Transverse colon (tissue), 4 donors: ENCODE data around the gene CEP120. TPM values are rescaled to one million over a fixed set of nuclear protein-coding genes. Genes with fewer than 3 reads are reported as not detected.
A peak's percentile ranks its signal among the peaks of the same experiment; 100 is the strongest.

Experiments
- DNase-seq: peaks from one replicate; pipeline ENCODE4 v3.0.0-alpha.2; 2019
- H3K27ac ChIP-seq, 4 donors: fragments of 200-600 bp; sonication (generic); 2 replicates each; pipeline ENCODE4 v1.5.1; 2016 to 2018; ENCODE audit warnings: inconsistent platforms in 4 of 4
- H3K27me3 ChIP-seq: fragments of 200-600 bp; sonication (generic); 2 replicates; pipeline ENCODE4 v1.5.1; 2017; ENCODE audit warnings: inconsistent platforms
- H3K36me3 ChIP-seq, 4 donors: fragments of 200-600 bp; sonication (generic); 2 replicates each; pipeline ENCODE4 v1.5.1; 2017 to 2019; ENCODE audit warnings: inconsistent platforms in 4 of 4
- H3K4me1 ChIP-seq, 4 donors: fragments of 200-600 bp; sonication (generic); 2 replicates each; pipeline ENCODE4 v1.5.1; 2017 to 2020; ENCODE audit warnings: inconsistent platforms in 4 of 4
- H3K4me3 ChIP-seq, 4 donors: fragments of 200-600 bp; sonication (generic); 1 replicate in 1 of 4; 2 replicates in 3 of 4; pipeline versions ENCODE4 v1.5.1 to v1.6.1; 2017 to 2019; ENCODE audit warnings: inconsistent platforms in 4 of 4
- H3K9me3 ChIP-seq, 2 donors: fragments of 200-600 bp; sonication (generic); 2 replicates each; pipeline ENCODE4 v1.5.1; 2017 to 2019; ENCODE audit warnings: inconsistent platforms in 2 of 2
- CTCF ChIP-seq, 5 experiments: fragments of 200-600 bp in 3 of 5; fragments of 450-650 bp in 2 of 5; sonication (generic) in 3 of 5; IDR thresholded peaks; 1 replicate in 2 of 5; 2 replicates in 3 of 5; pipeline ENCODE4 v1.5.1; 2016 to 2017; ENCODE audit warnings: antibody characterized with exemption in 5 of 5, inconsistent platforms in 3 of 5, mild to moderate bottlenecking in 2 of 5, moderate library complexity in 1 of 5
- EP300 ChIP-seq: sonication (generic); formaldehyde crosslinking; IDR thresholded peaks from one replicate; pipeline ENCODE4 v1.6.1; 2017; ENCODE audit warnings: antibody characterized with exemption, low read depth
- POLR2A ChIP-seq: fragments of 450-650 bp; IDR thresholded peaks from one replicate; pipeline ENCODE4 v1.6.1; 2016; ENCODE audit warnings: antibody characterized with exemption, mild to moderate bottlenecking, moderate library complexity
- POLR2AphosphoS5 ChIP-seq, 3 donors: sonication (generic); formaldehyde crosslinking; IDR thresholded peaks; one replicate each; pipeline ENCODE4 v1.6.1; 2016; ENCODE audit warnings: antibody characterized with exemption in 3 of 3
- WGBS, 2 donors: methylation state at CpG; one replicate each; pipeline ENCODE4 v1.1.5; 2018; ENCODE audit warnings: low coverage in 1 of 2; 5-methylcytosine and 5-hydroxymethylcytosine counted together
- in situ Hi-C, 4 donors: fragments of 200-750 bp; cut with MboI; loops; one replicate each; pipeline versions ENCODE4 v1.15.0 to v1.15.1; 2017; ENCODE audit warnings: low sequenced_read_pairs in 3 of 4, low pct_ligation_motif_present in 1 of 4, low pct_unique_long_range_greater_than_20kb in 1 of 4
- intact Hi-C: fragments of 100-400 bp; cut with DNase I; formaldehyde crosslinking; loops from one replicate; pipeline ENCODE4 v1.15.1; 2023; ENCODE audit warnings: low total_unique reads
- total RNA-seq, 4 donors: library from RNA; depleted of rRNA; stranded (reverse); fragments of >200 nt; gene quantifications; one replicate each; pipeline ENCODE4 v1.1.0, GENCODE V29; 2016

Gene CEP120
- total RNA-seq, 4 donors from 2014 or later: 7.6 to 24.3 (median 18.2) TPM

- Histone ChIP-seq H3K4me3 (no peak overlapping the region), H3K36me3 (peaks cover 0 to 5% (median 0%) of the 10 kb centered on the region in 4 donors), H3K27ac (peak overlapping the region; percentile 38 to 60 (median 43)), H3K9me3 (no peaks in the 10 kb centered on the region), H3K27me3 (no peaks in the 10 kb centered on the region), H3K4me1 (peaks cover 10 to 32% (median 23%) of the 10 kb centered on the region in 4 donors)
- TF ChIP-seq POLR2A: no peak
- TF ChIP-seq CTCF (IDR thresholded peaks at IDR 0.05): no peak
- TF ChIP-seq POLR2AphosphoS5 (IDR thresholded peaks at IDR 0.05): no peak
- TF ChIP-seq EP300: no peak
- DNase-seq: no peak
- WGBS, 2 donors: 15 to 34% methylated on average over 1 of the region's 1 CpG
- intact Hi-C loops: no loop called here
- in situ Hi-C loops: loop anchor here in 2 of 4 donors (25.0 kb wide), 1 partner anchor 846 kb away; no protein-coding TSS in a partner anchor
Measured at GRCh38 chr5:123358304-123358703, 64.9 kb downstream of the CEP120 start.

- no peak for DNase-seq
- peaks cover 0 to 4% (median 0%) of the 10 kb centered on the region in 4 donors for H3K36me3 ChIP-seq
- H3K27ac ChIP-seq: no peak overlapping the region
- no peak overlapping the region for H3K4me3 ChIP-seq
- no peaks in the 10 kb centered on the region for H3K27me3 ChIP-seq
- in situ Hi-C loops: loop anchor here in 2 of 4 donors (25.0 kb wide), 1 partner anchor 840 kb away; no protein-coding TSS in a partner anchor
- H3K4me1 ChIP-seq: peaks cover 0 to 7% (median 0%) of the 10 kb centered on the region in 4 donors
- peaks cover 0 to 7% of the 10 kb centered on the region in 2 donors for H3K9me3 ChIP-seq
- intact Hi-C loops: no loop called here
- 88 to 93% methylated on average over 2 of the region's 2 CpGs for WGBS, 2 donors
- TF ChIP-seq POLR2A (no peak), CTCF (IDR thresholded peaks at IDR 0.05) (no peak), EP300 (no peak), POLR2AphosphoS5 (IDR thresholded peaks at IDR 0.05) (no peak)
Measured at GRCh38 chr5:123351820-123352219, 71.4 kb downstream of the CEP120 start.

- intact Hi-C loops (no loop called here), in situ Hi-C loops (loop anchor here in 2 of 4 donors (25.0 kb wide), 1 partner anchor 839 kb away; no protein-coding TSS in a partner anchor)
- H3K4me1 ChIP-seq: peaks cover 0 to 7% (median 0%) of the 10 kb centered on the region in 4 donors
- H3K27ac ChIP-seq: no peak overlapping the region
- H3K4me3 ChIP-seq: no peak overlapping the region
- H3K27me3 ChIP-seq: no peaks in the 10 kb centered on the region
- H3K9me3 ChIP-seq: peaks cover 0 to 7% of the 10 kb centered on the region in 2 donors
- peaks cover 0 to 4% (median 0%) of the 10 kb centered on the region in 4 donors for H3K36me3 ChIP-seq
- 41 to 71% methylated on average over 1 of the region's 1 CpG for WGBS, 2 donors
- no peak for DNase-seq
- TF ChIP-seq EP300: no peak
- no peak for TF ChIP-seq CTCF (IDR thresholded peaks at IDR 0.05)
- TF ChIP-seq POLR2AphosphoS5 (IDR thresholded peaks at IDR 0.05): no peak
- TF ChIP-seq POLR2A: no peak
Measured at GRCh38 chr5:123351240-123351639, 72.0 kb downstream of the CEP120 start.

- peaks cover 0 to 4% (median 0%) of the 10 kb centered on the region in 4 donors for H3K36me3 ChIP-seq
Measured at GRCh38 chr5:123350742-123351141, 72.5 kb downstream of the CEP120 start.

More at GRCh38 chr5:123350742-123351141, 72.5 kb downstream of the CEP120 start:
- intact Hi-C loops: no loop called here
- Histone ChIP-seq H3K4me3 (no peak overlapping the region), H3K9me3 (peaks cover 0 to 7% of the 10 kb centered on the region in 2 donors), H3K27me3 (no peaks in the 10 kb centered on the region), H3K27ac (no peak overlapping the region), H3K4me1 (peaks cover 0 to 7% (median 0%) of the 10 kb centered on the region in 4 donors)
- in situ Hi-C loops: loop anchor here in 2 of 4 donors (25.0 kb wide), 1 partner anchor 838 kb away; no protein-coding TSS in a partner anchor
- WGBS, 2 donors: 98 to 100% methylated on average over 1 of the region's 1 CpG
- no peak for DNase-seq
- TF ChIP-seq POLR2AphosphoS5 (IDR thresholded peaks at IDR 0.05) (no peak), EP300 (no peak), POLR2A (no peak), CTCF (IDR thresholded peaks at IDR 0.05) (no peak)
